ENCODE data around the gene RASAL1. TPM values are rescaled to one million over a fixed set of nuclear protein-coding genes. Genes with fewer than 3 reads are reported as not detected.

Gene RASAL1
- total RNA-seq, 1 donor from 2014 or later = 0.64 TPM

- intact Hi-C loops (cut with DNase I) = no loop called here
- DNase-seq (ENCODE audit: low spot score in 2 of 2) = no peak
- Histone ChIP-seq H3K4me3 (no peak overlapping the region), H3K4me1 (no peaks in the 10 kb centered on the region), H3K27me3 (peaks cover 5% of the 10 kb centered on the region), H3K36me3 (no peaks in the 10 kb centered on the region), H3K27ac (no peak overlapping the region), H3K9me3 (no peaks in the 10 kb centered on the region)
- no peak for TF ChIP-seq CTCF (IDR thresholded peaks at IDR 0.05)
These were observed 31.7 kb downstream of the RASAL1 start for GRCh38 chr12:113103756-113104450.

- Histone ChIP-seq H3K4me3 (no peak overlapping the region), H3K9me3 (no peaks in the 10 kb centered on the region), H3K27ac (no peak overlapping the region), H3K36me3 (no peaks in the 10 kb centered on the region), H3K27me3 (peaks cover 5% of the 10 kb centered on the region), H3K4me1 (no peaks in the 10 kb centered on the region)
- intact Hi-C loops (cut with DNase I) = no loop called here
- no peak for TF ChIP-seq CTCF (IDR thresholded peaks at IDR 0.05)
- DNase-seq (ENCODE audit: low spot score in 2 of 2) = no peak
These were observed 32.8 kb downstream of the RASAL1 start for GRCh38 chr12:113102811-113103210.

- H3K36me3 ChIP-seq = no peaks in the 10 kb centered on the region
- H3K4me1 ChIP-seq = no peaks in the 10 kb centered on the region
- no peak for DNase-seq (ENCODE audit: low spot score in 2 of 2)
- H3K27ac ChIP-seq = no peak overlapping the region
- intact Hi-C loops (cut with DNase I) = no loop called here
- peaks cover 5% of the 10 kb centered on the region for H3K27me3 ChIP-seq
- H3K4me3 ChIP-seq = no peak overlapping the region
- H3K9me3 ChIP-seq = no peaks in the 10 kb centered on the region
- TF ChIP-seq CTCF (IDR thresholded peaks at IDR 0.05) = no peak
These were observed 33.8 kb downstream of the RASAL1 start for GRCh38 chr12:113101751-113102150.

GRCh38 chr12:113099764-113100163 is 35.8 kb downstream of the RASAL1 start:
- TF ChIP-seq CTCF (IDR thresholded peaks at IDR 0.05) = no peak
- H3K4me1 ChIP-seq = no peaks in the 10 kb centered on the region
- H3K4me3 ChIP-seq = no peak overlapping the region
- H3K36me3 ChIP-seq = no peaks in the 10 kb centered on the region
- no peaks in the 10 kb centered on the region for H3K9me3 ChIP-seq
- H3K27ac ChIP-seq = no peak overlapping the region
- DNase-seq (ENCODE audit: low spot score in 2 of 2) = no peak
- H3K27me3 ChIP-seq = peaks cover 5% of the 10 kb centered on the region
- intact Hi-C loops (cut with DNase I) = loop anchor here (10.0 kb wide), 1 partner anchor 175 kb away; no protein-coding TSS in a partner anchor

GRCh38 chr12:113099364-113099763 is 36.2 kb downstream of the RASAL1 start:
- no peak overlapping the region for H3K4me3 ChIP-seq
- DNase-seq (ENCODE audit: low spot score in 2 of 2) = no peak
- no peaks in the 10 kb centered on the region for H3K4me1 ChIP-seq
- peaks cover 5% of the 10 kb centered on the region for H3K27me3 ChIP-seq
- H3K9me3 ChIP-seq = no peaks in the 10 kb centered on the region
- H3K36me3 ChIP-seq = no peaks in the 10 kb centered on the region
- intact Hi-C loops (cut with DNase I) = loop anchor here (10.0 kb wide), 1 partner anchor 175 kb away; no protein-coding TSS in a partner anchor
- no peak for TF ChIP-seq CTCF (IDR thresholded peaks at IDR 0.05)
- H3K27ac ChIP-seq = no peak overlapping the region

All from ascending aorta (tissue), 2 donors.